Astrocyte of the cerebellum (primary cell): Measurements from ENCODE around the gene SH3BGRL3.

ENCODE experiments used
- DNase-seq: peaks from one replicate; pipeline ENCODE4 v3.0.0-alpha.2; 2011; ENCODE audit warnings: low read depth
- H3K4me3 ChIP-seq: 2 replicates; pipeline ENCODE4 v1.5.1; 2011; ENCODE audit warnings: mild to moderate bottlenecking, low read depth, low read length, moderate library complexity
- in situ Hi-C: cut with HindIII; loops from 2 replicates; pipeline ENCODE4 v1.10.0; 2017; ENCODE audit warnings: low sequenced_read_pairs
- TF ChIP-seq, protein P1 (sequence below): IDR thresholded peaks from 2 replicates; pipeline ENCODE4 v1.5.1; 2012; ENCODE audit warnings: low read length, low read depth, moderate library complexity, mild to moderate bottlenecking; ENCODE audit errors: missing control alignments

SH3BGRL3 gene

DNA sequence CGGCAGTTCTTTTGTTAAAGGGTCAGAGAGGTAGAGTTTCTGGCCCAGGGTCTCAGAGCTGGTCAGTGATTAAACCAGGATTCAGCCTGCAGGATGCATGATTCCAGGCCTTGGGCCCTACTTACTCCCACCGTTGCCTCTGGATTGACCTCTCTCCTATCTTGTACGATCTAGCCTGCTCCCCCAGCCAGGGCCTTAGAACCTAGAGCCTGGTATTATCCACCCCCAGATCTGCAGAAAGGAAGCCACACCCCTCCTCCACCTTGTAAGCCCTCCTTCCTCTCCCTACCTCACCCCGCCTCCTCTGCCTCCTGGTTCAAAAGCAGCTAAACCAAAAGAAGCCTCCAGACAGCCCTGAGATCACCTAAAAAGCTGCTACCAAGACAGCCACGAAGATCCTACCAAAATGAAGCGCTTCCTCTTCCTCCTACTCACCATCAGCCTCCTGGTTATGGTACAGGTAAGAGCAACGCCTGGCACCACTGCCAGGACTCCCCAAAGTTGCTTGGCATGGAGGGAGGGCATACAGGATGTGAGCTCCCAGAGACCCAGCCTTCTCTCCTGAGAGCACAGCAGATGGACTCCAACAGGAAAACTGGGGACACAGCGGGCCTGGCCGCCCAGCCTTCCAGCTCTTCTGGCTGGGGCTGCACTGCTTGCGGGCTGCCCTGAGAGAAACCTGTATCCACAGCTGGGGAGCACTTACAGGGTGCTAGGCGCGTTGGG lies 37.9 kb downstream of the SH3BGRL3 start, which contains the start of gene CD52:
Gene CD52, plus strand, starts transcription at position 347 of the 726 bp plus-strand sequence. Its CDS starts 60 bp downstream, at position 407.
- DNase-seq, result no peak
- in situ Hi-C loops, result no loop called here
- H3K4me3 ChIP-seq, result no peak within 1 kb of the TSS
- TF ChIP-seq, protein P1, sequence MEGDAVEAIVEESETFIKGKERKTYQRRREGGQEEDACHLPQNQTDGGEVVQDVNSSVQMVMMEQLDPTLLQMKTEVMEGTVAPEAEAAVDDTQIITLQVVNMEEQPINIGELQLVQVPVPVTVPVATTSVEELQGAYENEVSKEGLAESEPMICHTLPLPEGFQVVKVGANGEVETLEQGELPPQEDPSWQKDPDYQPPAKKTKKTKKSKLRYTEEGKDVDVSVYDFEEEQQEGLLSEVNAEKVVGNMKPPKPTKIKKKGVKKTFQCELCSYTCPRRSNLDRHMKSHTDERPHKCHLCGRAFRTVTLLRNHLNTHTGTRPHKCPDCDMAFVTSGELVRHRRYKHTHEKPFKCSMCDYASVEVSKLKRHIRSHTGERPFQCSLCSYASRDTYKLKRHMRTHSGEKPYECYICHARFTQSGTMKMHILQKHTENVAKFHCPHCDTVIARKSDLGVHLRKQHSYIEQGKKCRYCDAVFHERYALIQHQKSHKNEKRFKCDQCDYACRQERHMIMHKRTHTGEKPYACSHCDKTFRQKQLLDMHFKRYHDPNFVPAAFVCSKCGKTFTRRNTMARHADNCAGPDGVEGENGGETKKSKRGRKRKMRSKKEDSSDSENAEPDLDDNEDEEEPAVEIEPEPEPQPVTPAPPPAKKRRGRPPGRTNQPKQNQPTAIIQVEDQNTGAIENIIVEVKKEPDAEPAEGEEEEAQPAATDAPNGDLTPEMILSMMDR, result no peak

DNA sequence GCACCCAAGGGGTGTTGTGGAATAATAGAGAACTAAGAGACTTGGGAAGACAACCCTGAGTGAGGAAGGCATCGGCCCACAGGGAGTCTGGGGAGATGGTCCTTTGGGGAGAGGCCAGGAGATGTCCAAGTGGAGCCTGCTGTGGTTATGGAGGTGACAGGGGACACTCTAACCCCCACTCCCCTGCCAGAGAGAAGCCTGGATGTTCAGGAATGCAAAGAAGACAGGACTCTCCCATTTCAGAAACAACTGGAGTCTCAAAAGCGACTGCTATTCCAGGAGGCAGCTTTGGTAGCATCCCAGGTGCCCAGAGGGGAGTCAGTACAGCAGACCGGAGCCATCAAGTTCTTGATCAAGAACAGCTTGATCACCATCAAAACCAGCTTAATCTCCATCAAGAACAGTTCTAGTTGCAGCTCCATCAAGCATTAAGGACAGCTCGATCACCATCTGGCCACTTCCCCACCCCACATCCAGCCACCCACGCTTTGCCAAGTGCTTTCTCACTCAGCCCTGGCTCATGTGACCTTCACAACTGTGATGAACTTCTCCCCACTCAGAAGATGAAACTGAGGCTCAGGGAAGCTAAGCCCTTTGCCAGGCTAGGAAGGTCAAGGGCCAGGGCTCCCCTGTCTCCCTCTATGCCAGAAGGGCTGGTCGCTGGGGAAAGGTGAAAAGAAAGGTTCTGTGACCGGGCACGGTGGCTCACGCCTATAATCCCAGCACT lies 38.6 kb downstream of the SH3BGRL3 start:
- TF ChIP-seq, protein P1, result no peak
- DNase-seq, result no peak
- in situ Hi-C loops, result no loop called here
- H3K4me3 ChIP-seq, result no peak overlapping the region

DNA sequence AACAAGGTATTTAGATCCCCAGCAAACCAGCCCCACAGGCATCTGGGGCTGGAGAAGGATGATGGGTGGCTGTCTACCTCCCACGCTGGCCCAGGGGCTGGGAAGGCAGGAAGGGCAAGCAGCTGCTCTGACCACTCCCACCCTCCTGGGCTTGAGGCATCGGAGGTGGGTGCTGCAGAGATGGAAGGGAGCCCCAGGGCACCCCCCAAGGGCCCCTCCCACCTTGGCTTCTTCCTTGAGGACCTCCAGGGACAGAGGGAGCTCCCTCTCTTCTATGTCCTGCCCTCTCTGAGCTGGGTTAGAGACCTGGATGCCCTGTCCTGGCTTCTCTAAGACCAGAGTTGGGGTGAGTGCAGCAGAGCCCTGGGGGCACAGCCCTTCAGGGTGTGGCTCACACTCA lies 41.0 kb downstream of the SH3BGRL3 start:
- in situ Hi-C loops, result no loop called here
- no peak overlapping the region for H3K4me3 ChIP-seq
- TF ChIP-seq, protein P1, result no peak
- DNase-seq, result no peak

DNA sequence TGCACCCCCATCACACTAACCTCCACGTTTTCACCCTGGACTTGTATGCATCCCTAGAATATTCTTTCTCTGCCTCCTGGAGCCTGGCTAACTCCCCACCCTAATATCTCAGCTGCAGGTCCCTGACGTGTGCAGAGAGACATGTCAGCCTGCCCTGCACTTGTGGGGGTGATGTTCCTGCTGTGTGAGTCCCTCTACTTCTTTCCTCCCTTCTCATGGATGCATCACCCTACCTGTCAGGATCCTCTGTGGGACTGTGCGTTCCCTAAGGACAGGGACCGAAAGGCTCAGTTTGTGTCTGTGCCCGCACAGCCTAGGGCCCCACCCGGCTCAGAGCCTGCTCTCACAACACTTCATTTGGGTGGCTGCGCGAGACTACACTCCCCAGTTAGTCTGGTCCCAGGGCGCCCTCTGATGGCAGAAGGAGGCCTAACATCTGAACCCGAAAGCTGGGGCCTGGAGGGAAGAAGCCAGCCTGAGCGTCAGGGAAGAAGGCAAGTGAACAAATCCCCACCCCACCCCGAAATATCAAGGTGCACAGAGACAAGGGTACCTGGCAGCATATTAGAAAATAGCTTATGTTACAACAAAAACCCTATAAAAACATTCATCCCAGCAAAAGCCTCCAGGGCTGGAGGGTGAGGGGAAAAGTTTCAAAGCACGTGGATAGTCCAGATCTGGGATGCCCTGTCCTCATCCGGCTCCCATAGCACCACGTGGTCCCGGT lies 41.6 kb downstream of the SH3BGRL3 start:
- TF ChIP-seq, protein P1, result peak; percentile 88
- H3K4me3 ChIP-seq, result no peak overlapping the region
- in situ Hi-C loops, result no loop called here
- DNase-seq, result peak; percentile 66

DNA sequence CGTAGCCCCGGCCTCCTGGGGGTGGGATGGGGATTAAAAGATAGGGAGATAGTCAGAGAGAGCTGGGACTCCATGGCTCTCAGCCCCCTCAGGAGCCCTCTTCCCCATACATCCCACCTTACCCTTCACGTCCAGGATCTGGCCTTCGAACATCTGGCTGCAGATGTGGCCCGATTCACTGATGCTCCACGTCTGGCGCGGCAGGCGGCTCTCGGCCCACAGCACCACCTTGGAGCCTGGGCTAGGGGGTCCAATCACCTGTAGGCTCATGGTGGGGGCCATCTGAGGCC lies 42.1 kb downstream of the SH3BGRL3 start:
- DNase-seq, result no peak
- in situ Hi-C loops, result no loop called here
- TF ChIP-seq, protein P1, result no peak
- H3K4me3 ChIP-seq, result no peak overlapping the region

DNA sequence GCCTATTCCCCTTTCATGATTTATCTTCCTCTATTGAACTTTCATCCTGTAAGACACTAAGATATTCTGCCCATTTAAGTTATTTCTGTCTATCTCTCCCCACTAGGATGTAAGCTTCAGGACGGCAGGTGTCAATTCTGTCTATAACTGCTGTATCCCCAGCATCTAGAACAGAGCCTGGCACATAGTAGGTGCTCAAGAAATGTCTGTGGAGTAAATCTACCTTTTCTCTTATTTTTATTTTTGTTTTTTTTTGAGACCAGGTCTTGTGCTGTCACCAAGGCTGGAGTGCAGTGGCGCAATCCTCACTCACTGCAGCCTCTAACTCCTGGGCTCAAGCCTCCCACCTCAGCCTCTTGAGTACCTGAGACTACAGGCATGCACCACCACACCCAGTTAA lies 43.5 kb downstream of the SH3BGRL3 start:
- TF ChIP-seq, protein P1, result no peak
- in situ Hi-C loops, result no loop called here
- H3K4me3 ChIP-seq, result no peak overlapping the region
- DNase-seq, result no peak
